Measurements from ENCODE around the gene GALNT16.

Gene GALNT16

GRCh38 chr14:69328317-69328716, 68.4 kb downstream of the GALNT16 start:
- in situ Hi-C loops (cut with MboI; ENCODE audit: low pct_unique_long_range_greater_than_20kb, low sequenced_read_pairs): no loop called here
- DNase-seq: no peak

- in situ Hi-C loops (cut with MboI; ENCODE audit: low pct_unique_long_range_greater_than_20kb, low sequenced_read_pairs): no loop called here
- DNase-seq: no peak
These were observed 68.8 kb downstream of the GALNT16 start for GRCh38 chr14:69328765-69329164.

GRCh38 chr14:69331206-69331605, 71.2 kb downstream of the GALNT16 start:
- no peak for DNase-seq
- in situ Hi-C loops (cut with MboI; ENCODE audit: low pct_unique_long_range_greater_than_20kb, low sequenced_read_pairs): no loop called here

GRCh38 chr14:69332782-69333395, 72.9 kb downstream of the GALNT16 start:
- in situ Hi-C loops (cut with MboI; ENCODE audit: low pct_unique_long_range_greater_than_20kb, low sequenced_read_pairs): no loop called here
- no peak for DNase-seq

GRCh38 chr14:69333791-69334337, 73.9 kb downstream of the GALNT16 start:
- DNase-seq: no peak
- in situ Hi-C loops (cut with MboI; ENCODE audit: low pct_unique_long_range_greater_than_20kb, low sequenced_read_pairs): no loop called here

GRCh38 chr14:69334576-69334975, 74.6 kb downstream of the GALNT16 start:
- in situ Hi-C loops (cut with MboI; ENCODE audit: low pct_unique_long_range_greater_than_20kb, low sequenced_read_pairs): no loop called here

GRCh38 chr14:69335371-69335771, 75.4 kb downstream of the GALNT16 start:
- in situ Hi-C loops (cut with MboI; ENCODE audit: low pct_unique_long_range_greater_than_20kb, low sequenced_read_pairs): no loop called here
- DNase-seq: no peak

More at GRCh38 chr14:69334576-69334975, 74.6 kb downstream of the GALNT16 start:
- no peak for DNase-seq

- in situ Hi-C loops (cut with MboI; ENCODE audit: low pct_unique_long_range_greater_than_20kb, low sequenced_read_pairs): no loop called here
- no peak for DNase-seq
These were observed 78.0 kb downstream of the GALNT16 start for GRCh38 chr14:69337984-69338383.

- in situ Hi-C loops (cut with MboI; ENCODE audit: low pct_unique_long_range_greater_than_20kb, low sequenced_read_pairs): no loop called here
- no peak for DNase-seq
These were observed 79.5 kb downstream of the GALNT16 start for GRCh38 chr14:69339426-69339825.

- no peak for DNase-seq
- in situ Hi-C loops (cut with MboI; ENCODE audit: low pct_unique_long_range_greater_than_20kb, low sequenced_read_pairs): no loop called here
These were observed 83.1 kb downstream of the GALNT16 start for GRCh38 chr14:69342928-69343525.

- no peak for DNase-seq
- in situ Hi-C loops (cut with MboI; ENCODE audit: low pct_unique_long_range_greater_than_20kb, low sequenced_read_pairs): no loop called here
These were observed 84.2 kb downstream of the GALNT16 start for GRCh38 chr14:69344171-69344570.

- no peak for DNase-seq
- in situ Hi-C loops (cut with MboI; ENCODE audit: low pct_unique_long_range_greater_than_20kb, low sequenced_read_pairs): no loop called here
These were observed 85.4 kb downstream of the GALNT16 start for GRCh38 chr14:69345402-69345801.

- in situ Hi-C loops (cut with MboI; ENCODE audit: low pct_unique_long_range_greater_than_20kb, low sequenced_read_pairs): no loop called here
These were observed 86.8 kb downstream of the GALNT16 start for GRCh38 chr14:69346710-69347109.

GRCh38 chr14:69349091-69349777, 89.3 kb downstream of the GALNT16 start:
- in situ Hi-C loops (cut with MboI; ENCODE audit: low pct_unique_long_range_greater_than_20kb, low sequenced_read_pairs): no loop called here
- DNase-seq: no peak

More at GRCh38 chr14:69346710-69347109, 86.8 kb downstream of the GALNT16 start:
- peak; percentile 21 for DNase-seq

- in situ Hi-C loops (cut with MboI; ENCODE audit: low pct_unique_long_range_greater_than_20kb, low sequenced_read_pairs): no loop called here
These were observed 90.9 kb downstream of the GALNT16 start for GRCh38 chr14:69350892-69351291.

GRCh38 chr14:69351385-69351784, 91.4 kb downstream of the GALNT16 start:
- peak; percentile 76 for DNase-seq
- in situ Hi-C loops (cut with MboI; ENCODE audit: low pct_unique_long_range_greater_than_20kb, low sequenced_read_pairs): no loop called here

More at GRCh38 chr14:69350892-69351291, 90.9 kb downstream of the GALNT16 start:
- no peak for DNase-seq

- no peak for DNase-seq
- in situ Hi-C loops (cut with MboI; ENCODE audit: low pct_unique_long_range_greater_than_20kb, low sequenced_read_pairs): no loop called here
These were observed 92.0 kb downstream of the GALNT16 start for GRCh38 chr14:69351911-69352310.

GRCh38 chr14:69353168-69353567, 93.2 kb downstream of the GALNT16 start:
- no peak for DNase-seq
- in situ Hi-C loops (cut with MboI; ENCODE audit: low pct_unique_long_range_greater_than_20kb, low sequenced_read_pairs): no loop called here

- no peak for DNase-seq
- in situ Hi-C loops (cut with MboI; ENCODE audit: low pct_unique_long_range_greater_than_20kb, low sequenced_read_pairs): no loop called here
These were observed 94.6 kb downstream of the GALNT16 start for GRCh38 chr14:69354383-69355153.

Measured in KBM-7 (cell line).